HG02938 (cell line): ENCODE data around the gene PPP1R9B.

ENCODE experiments used
- ATAC-seq: cut with Tn5 transposase; IDR thresholded peaks from one replicate; pipeline ENCODE4 v1.9.1; 2021; ENCODE audit warnings: mild to moderate bottlenecking, moderate library complexity; ENCODE audit not compliant: unreplicated experiment

Gene PPP1R9B

DNA sequence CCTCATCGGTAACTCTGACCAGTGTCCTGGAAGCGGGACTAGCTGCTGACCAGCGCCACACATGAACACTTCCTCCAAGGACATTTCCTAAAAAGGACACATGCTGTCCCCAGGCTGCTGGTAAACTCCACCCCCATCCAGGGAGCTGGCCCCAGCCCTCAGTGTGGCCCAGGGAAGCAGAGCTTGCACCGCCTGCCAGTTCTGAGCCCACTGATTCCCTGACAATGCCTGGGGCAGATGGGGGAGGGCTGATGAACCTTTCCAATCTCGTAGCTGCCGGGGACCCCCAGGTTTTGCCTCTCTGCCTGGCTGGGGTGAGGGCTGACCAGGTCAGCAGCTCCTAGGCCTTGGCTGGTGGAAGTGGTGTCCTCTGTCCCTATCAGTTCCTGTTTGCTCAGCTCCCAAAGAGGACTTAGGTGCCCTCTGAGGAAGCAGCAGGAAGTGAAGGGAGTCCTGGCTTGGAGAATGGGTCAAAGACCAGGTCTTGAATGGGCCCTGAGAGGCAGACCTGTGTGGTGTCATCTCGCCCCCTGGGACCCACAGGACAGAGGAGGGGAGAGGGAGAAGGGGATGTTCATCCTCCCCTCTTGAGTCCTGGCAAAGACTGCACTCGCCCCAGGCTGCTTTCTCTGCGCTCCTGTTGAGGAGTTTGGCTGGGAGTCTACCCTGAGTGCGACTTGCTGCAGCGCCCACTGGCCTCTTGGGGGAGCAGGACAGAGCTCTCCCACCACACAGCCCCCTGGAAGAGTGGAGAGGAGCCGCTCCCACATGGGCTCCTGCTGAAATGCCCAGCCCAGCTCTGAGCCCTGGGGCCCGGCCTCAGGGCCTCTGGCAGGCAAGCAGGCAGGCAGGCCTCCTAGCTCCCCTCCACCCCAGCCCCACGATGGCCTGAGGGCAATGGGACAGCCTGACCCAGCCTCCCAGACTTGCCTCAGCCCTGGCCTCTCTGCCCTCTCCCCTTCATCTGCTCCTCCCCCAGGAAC lies 38.5 kb downstream of the PPP1R9B start:
- ATAC-seq = no peak

DNA sequence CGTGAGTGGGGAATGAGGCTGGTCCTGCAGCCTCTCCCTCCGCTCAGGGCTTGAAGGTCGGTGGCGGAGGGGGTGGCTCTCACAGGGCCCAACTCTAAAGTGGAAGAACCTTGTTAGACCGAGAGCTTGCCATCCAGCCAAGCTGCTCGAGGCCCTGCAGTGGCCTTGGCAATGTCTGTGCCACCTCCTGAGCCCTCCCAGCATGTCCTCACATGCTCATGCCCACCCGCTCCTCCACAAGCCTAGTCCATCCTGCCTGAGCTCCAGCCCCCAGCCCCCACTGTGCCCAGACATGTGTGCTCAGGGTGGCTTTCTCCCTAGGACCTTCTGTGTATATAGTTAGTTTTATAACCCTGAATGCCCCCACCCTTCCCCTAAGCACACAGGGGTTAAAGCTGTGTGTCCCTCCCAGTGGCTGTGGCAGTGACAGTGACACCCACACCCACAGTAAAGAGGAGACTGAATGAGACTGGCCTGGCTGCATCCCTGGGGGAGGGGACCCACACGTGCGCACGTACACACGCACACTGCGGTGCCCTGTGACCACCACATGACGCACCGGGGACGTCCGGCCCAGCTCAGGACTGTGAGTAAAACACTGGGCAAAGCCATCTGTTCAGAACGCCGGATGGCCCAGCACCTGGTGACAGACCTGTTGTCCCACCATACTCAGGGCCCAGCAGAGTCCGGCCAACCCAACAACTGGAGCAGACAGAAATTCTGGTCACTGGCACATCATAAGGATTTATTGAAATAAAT lies 39.7 kb downstream of the PPP1R9B start:
- no peak for ATAC-seq

GRCh38 chr17:50109785-50110184 lies 40.7 kb downstream of the PPP1R9B start:
- ATAC-seq = no peak

DNA sequence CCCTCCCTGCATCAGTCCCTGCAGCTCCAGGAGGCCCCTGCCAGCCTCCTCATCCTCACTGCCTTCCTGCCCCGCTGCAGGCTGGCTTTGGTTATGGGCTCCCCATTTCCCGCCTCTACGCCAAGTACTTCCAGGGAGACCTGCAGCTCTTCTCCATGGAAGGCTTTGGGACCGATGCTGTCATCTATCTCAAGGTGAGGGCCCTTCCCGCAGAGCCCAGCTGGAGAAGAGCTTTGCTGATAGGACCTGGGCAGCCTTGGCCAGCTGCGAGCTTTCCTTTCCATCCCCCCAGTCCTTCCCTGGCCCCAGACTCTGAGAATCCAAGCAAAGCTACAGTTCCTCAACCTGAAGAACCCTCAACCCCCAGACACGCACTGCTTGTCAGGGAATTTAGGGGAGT lies 41.3 kb downstream of the PPP1R9B start:
- no peak for ATAC-seq

DNA sequence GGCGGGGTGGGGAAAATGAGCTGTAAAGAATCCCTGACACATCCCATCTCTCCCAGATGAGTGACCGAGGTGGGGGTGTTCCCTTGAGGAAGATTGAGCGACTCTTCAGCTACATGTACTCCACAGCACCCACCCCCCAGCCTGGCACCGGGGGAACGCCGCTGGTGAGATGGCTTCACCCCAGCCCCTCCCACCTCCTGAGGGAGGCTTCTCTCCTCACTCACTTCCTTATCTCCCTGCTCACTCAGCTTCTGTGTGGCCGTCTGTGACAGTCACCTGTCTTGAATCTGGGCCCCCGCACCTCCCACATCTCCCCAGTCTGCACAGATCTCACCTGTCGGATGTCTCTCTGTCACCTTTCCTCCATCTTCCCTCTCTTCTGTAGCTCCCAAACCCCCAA lies 41.9 kb downstream of the PPP1R9B start:
- ATAC-seq = no peak

DNA sequence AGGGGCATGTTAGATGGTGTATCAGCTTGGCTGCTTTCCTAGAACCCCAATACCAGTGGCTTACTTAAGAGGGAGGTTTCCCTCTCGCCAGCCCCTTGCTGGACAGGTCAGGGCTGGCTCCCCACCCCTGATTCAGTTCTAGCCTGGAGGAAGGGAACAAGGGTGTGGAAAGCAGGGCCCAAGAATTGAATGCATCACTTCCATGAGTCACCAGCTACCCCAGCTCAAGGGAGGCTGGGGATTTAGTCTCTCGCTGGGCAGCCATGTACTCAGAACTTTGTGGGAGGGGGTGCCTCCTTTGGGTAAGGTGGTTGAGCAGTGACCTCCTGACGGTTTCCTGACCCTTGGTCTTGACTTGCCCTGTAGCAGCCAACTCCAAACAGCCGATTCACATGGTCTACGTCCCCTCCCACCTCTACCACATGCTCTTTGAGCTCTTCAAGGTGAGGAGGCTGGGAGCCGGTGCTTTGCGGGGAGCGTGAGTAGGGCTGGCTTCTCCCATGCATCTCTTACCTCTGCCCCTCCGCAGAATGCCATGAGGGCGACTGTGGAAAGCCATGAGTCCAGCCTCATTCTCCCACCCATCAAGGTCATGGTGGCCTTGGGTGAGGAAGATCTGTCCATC lies 42.6 kb downstream of the PPP1R9B start:
- no peak for ATAC-seq

DNA sequence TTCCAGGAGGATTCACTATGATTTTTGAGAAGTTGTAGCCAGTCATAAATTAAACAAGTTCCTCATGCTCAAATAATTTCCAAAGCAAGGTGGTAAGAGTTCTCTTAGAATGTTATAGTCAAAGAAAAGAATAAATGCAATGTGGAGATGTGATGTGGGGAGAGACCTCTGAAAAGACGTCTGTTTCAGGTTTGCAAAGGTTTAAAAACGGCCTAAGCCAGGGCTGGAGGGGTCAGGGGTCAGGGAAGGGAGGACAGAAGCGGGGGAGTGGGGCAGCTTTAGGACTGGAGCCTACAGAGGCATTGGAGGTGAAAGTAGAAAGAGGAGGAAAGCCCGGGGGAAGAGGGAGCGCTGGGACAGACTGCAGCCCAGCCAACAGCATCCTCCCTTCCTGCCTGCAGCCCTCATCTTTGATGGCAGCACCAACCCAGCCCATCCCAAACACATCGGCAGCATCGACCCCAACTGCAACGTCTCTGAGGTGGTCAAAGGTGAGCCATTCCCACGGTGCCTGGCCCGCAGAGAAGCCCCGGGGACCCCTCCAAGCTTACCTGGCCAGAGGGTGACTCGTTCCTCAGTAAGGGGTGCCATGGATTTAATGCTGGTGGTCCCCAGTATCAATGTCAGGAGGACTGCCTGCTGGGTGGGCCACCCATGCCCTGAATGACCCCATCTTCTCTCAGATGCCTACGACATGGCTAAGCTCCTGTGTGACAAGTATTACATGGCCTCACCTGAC lies 43.9 kb downstream of the PPP1R9B start:
- ATAC-seq = no peak

- no peak for ATAC-seq
These were observed 44.7 kb downstream of the PPP1R9B start for GRCh38 chr17:50105811-50106210.

DNA sequence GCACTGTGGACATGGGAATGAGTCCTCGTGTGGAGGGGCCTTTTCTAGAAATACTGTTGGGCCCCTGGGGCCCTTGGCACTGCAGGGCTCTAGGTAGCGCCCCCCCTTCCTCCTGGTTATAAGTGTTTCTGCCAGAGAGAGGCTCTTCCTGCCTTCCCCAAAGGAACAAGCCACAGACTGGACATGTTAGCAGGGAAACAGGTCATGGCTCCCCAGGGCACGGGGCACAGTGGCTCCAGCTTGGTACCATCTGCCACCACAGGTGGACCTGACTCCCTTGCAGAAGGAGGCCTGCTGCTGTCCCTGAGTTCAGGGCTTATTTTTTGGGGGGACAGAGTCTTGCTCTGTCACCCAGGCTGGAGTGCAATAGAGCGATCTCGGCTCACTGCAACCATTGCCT lies 46.5 kb downstream of the PPP1R9B start:
- no peak for ATAC-seq

GRCh38 chr17:50103252-50103651 lies 47.2 kb downstream of the PPP1R9B start:
- ATAC-seq = no peak

DNA sequence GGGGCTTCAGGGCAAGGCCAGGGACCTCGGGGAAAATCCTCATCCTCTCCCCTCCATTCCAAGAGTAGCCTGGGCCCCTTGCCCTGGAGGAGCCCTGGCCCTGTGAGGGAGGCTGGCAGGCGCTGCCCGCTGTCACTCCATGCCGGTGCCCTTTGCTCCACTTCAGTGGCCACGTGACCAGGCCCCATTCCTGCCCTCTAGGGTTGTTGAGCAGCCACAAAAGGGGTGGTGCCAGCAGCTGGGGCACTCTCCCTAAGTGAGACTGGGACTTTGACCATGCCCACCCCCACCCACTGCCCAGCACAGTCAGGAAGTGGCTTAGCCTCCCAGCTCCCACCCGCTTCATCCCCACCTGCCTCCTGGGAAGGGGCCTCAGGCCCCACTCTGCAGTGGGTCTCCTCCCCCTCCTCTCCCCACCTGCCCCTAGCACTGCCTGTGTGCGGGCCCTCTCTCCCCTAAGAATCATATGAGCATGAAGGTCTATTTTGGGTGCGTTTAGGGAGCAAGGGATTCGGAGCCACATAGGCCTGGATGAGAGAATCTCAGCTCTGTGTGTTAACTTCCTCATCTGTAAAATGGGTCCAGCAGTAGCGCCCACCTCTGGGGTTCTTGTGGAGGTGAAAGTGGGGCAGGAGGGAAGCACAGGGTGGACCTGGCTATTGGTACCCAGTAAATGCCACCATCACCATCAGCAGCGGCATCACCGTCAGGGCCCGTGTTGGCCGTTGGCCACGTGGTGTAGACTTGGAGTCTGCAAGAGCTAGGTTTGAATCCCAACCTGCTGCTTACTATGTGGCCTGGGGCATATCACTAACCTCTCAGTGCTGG lies 48.1 kb downstream of the PPP1R9B start:
- no peak for ATAC-seq

DNA sequence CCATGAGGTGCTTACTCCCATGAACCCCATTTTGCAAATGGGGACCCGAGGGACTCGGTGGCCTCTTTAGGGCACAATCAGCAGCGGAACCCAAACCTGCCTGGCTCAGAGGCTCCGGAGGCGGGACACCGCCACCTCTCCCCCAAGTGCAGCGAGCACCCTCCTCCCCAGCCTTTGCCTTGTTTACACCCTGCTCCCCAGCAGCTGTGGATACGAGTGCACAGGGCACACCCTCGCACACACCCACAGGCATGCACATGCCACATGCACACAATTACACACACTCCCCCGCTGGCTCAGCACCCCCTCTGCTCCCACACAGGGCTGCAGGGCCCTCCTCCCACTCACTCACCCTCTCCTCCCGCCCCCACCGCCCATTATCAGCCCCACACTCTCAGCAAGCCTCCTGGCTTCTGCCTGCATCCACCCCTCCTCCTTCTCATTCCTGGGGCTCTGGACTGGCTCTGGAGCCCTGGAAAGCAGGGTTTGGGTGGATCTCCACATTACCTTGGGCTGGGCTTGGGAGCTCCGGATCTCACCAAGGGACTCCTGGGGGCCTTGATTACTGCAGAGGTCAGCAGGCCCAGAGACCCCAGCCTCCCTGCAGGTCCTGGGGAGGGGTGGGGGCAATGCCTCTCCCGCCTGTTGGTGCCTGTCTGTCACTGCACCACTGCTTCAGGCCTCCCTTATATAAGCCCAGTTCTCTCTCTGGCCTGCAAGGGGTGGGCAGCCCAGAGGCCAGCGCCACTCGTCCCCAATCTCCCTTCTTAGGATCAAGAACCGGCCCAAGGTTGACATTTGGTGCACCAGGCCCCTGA lies 48.9 kb downstream of the PPP1R9B start:
- ATAC-seq = no peak

GRCh38 chr17:50100921-50101345 lies 49.5 kb downstream of the PPP1R9B start:
- ATAC-seq = no peak

DNA sequence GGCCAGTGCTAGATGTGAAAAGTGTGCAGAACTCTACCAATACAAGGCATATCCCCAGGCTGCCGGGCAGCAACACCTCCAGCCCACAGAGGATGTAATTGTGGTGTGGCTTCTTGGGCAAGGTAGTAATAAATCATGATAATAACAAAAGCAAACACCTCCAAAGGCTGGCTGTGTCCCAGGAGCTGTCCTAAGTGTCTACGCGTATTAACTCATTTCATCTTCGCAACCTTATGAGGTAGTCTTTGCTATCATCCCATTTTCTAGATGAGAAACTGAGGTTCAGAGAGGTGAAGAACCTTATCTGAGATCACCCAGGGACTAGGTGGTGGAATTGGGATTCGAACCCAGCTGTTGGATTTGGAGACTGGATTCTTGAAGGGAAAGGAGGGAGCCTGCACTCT lies 50.0 kb downstream of the PPP1R9B start:
- ATAC-seq = no peak

DNA sequence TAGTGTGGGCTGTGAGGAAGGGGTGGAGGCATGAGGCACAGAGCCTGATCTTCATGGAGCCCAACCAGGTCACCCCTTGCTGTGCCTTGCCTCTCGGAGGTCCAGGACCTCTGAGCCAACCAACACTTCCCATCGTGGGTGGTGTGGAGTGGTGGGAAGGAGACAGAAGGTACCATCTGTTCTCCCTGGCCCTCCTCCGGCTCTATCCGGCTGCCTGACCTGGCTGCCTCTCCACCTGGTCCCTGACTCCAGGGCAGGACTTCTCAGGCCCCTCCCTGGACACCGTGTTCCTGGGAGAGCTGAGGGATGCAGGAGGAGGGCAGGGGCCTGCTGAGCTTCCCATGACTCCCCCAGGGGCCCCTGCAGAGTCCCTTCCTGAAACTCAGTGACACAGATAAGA lies 51.5 kb downstream of the PPP1R9B start:
- no peak for ATAC-seq

DNA sequence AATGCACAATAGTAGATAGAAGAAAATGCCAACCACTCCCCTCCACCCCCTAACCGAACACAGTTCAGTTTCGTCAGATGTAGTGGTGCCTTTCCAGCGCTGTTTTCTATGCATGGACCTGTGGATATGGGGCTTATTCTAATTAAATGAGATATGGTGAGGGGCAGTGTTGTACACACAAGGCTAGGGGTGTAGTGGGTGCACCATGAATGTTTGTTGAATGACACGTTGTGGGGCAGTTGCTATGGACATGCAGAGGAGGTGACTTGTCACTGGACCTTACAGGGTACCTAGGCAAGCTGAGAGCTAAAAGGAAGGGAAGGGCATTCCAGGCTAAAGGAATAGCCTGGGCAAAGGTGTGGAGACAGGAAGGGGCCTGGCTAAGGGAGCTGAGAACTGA lies 51.9 kb downstream of the PPP1R9B start:
- ATAC-seq = no peak

DNA sequence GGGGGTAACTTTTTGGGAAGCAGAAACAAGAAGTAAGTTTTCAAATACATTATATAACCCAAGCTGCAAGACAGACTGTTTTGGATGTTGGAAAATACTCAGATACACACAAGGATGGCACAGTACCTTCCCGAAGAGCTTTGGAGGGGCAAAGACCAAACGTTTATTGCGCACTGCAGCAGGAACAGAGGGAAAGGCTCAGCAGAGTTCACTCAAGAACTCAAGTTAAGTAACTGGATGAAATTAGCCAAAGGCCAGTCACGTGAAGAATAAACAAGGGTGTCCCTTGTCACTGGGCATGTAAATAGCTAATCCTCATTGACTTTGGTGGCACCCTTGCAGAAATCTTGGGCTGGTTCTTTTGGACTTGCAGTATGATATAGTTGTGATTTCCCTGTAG lies 52.6 kb downstream of the PPP1R9B start:
- ATAC-seq = no peak

DNA sequence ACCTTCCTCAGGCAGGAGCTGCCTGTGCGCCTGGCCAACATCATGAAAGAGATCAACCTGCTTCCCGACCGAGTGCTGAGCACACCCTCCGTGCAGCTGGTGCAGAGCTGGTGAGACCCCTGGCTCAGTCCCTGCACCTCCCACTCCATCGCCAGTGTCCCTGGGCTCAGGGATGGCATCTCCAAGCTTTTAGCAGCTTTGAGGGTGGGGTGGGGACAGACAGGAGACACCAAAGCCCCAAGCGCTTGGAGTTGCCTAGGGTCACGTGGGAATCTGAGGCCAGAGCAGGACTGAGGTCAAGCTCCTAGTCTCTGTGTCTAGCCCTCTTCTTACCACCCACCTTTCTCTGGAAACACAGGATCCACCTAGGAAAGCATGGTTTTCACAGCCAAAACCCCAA lies 53.0 kb downstream of the PPP1R9B start:
- ATAC-seq = no peak

- ATAC-seq = no peak
These were observed 53.7 kb downstream of the PPP1R9B start for GRCh38 chr17:50096758-50097157.
